HepG2 (cell line): ENCODE measurements around the gene PRKCZ. TPM values are rescaled to one million over a fixed set of nuclear protein-coding genes. Genes with fewer than 3 reads are reported as not detected.

Experiments
- BCL6 ChIP-seq: IDR thresholded peaks from 2 replicates; pipeline ENCODE4 v1.6.1; 2016; ENCODE audit warnings: missing genetic modification reagents, missing compliant biosample characterization
- CC2D1A ChIP-seq: sonication (generic); formaldehyde crosslinking; IDR thresholded peaks from 2 replicates; pipeline ENCODE4 v1.8.1; 2023; ENCODE audit warnings: mild to moderate bottlenecking, missing genetic modification reagents
- KLF6 ChIP-seq: IDR thresholded peaks from 2 replicates; pipeline ENCODE4 v1.8.0; 2016; ENCODE audit warnings: missing biosample characterization, missing genetic modification reagents
- NFATC3 ChIP-seq: sonication (generic); formaldehyde crosslinking; IDR thresholded peaks from 2 replicates; pipeline ENCODE4 v1.5.1; 2020; ENCODE audit warnings: mild to moderate bottlenecking, missing genetic modification reagents
- XRCC5 ChIP-seq: fragments of 200-400 bp; formaldehyde crosslinking; optimal IDR thresholded peaks from 2 replicates; pipeline ENCODE3; 2017; ENCODE audit warnings: mild to moderate bottlenecking, low read length
- ZBTB8A ChIP-seq: sonication (generic); formaldehyde crosslinking; IDR thresholded peaks from 2 replicates; pipeline ENCODE4 v1.4.0; 2020; ENCODE audit warnings: mild to moderate bottlenecking, low read depth, missing genetic modification reagents, borderline replicate concordance
- ZKSCAN1 ChIP-seq: fragments of 150-350 bp; IDR thresholded peaks from 2 replicates; pipeline ENCODE4 v1.6.1; 2014; ENCODE audit warnings: low read length
- ZNF337 ChIP-seq: sonication (generic); formaldehyde crosslinking; IDR thresholded peaks from 2 replicates; pipeline ENCODE4 v1.5.1; 2020; ENCODE audit warnings: missing genetic modification reagents, low read depth, mild to moderate bottlenecking, borderline replicate concordance
- ZNF431 ChIP-seq: sonication (generic); formaldehyde crosslinking; IDR thresholded peaks from 2 replicates; pipeline ENCODE4 v1.9.0; 2022; ENCODE audit warnings: missing genetic modification reagents, low read depth, mild to moderate bottlenecking, borderline replicate concordance
- polyA plus RNA-seq, 8 experiments: library from polyadenylated mRNA; depleted of rRNA in 3 of 8; stranded (reverse) in 7 of 8; unstranded in 1 of 8; fragments of >200 nt; fragmentation: Illumina TruSeq in 4 of 8; extraction: Trizol in 4 of 8; gene quantifications; 2 replicates each; pipeline versions ENCODE4 v1.2.1 to v1.2.3, GENCODE V29; 2011 to 2016; ENCODE audit warnings: low read depth in 4 of 8, missing spikeins in 1 of 8, mixed read lengths in 1 of 8; ENCODE audit not compliant: insufficient read depth in 1 of 8
- total RNA-seq, 5 experiments: library from RNA; depleted of rRNA; stranded (reverse); fragments of >200 nt; fragmentation: Illumina TruSeq; extraction: Trizol; gene quantifications; 2 replicates each; pipeline ENCODE4 v1.2.3, GENCODE V29; 2016; ENCODE audit warnings: low read depth in 1 of 5
- TF ChIP-seq, protein P1 (sequence below): sonication (generic); formaldehyde crosslinking; IDR thresholded peaks from 2 replicates; pipeline ENCODE4 v1.9.0; 2021; ENCODE audit warnings: mild to moderate bottlenecking, missing genetic modification reagents
- TF ChIP-seq, protein P2 (sequence below): sonication (generic); formaldehyde crosslinking; IDR thresholded peaks from 2 replicates; pipeline ENCODE4 v1.5.0; 2020; ENCODE audit warnings: missing genetic modification reagents, mild to moderate bottlenecking, borderline replicate concordance
- TF ChIP-seq, protein P3 (sequence below): sonication (generic); formaldehyde crosslinking; IDR thresholded peaks from 2 replicates; pipeline ENCODE4 v1.8.0; 2022; ENCODE audit warnings: missing genetic modification reagents, mild to moderate bottlenecking, borderline replicate concordance
- TF ChIP-seq, protein P4 (sequence below): sonication (generic); formaldehyde crosslinking; IDR thresholded peaks from one replicate; pipeline ENCODE4 v1.5.1; 2020; ENCODE audit warnings: mild to moderate bottlenecking, missing genetic modification reagents; ENCODE audit errors: not compliant biosample characterization

Gene PRKCZ
- total and polyA plus RNA-seq, 2 of the 13 experiments (the other 11 are each of a cell fraction or from before 2014, with no cell fraction given): 34.7 to 85.2 TPM

DNA sequence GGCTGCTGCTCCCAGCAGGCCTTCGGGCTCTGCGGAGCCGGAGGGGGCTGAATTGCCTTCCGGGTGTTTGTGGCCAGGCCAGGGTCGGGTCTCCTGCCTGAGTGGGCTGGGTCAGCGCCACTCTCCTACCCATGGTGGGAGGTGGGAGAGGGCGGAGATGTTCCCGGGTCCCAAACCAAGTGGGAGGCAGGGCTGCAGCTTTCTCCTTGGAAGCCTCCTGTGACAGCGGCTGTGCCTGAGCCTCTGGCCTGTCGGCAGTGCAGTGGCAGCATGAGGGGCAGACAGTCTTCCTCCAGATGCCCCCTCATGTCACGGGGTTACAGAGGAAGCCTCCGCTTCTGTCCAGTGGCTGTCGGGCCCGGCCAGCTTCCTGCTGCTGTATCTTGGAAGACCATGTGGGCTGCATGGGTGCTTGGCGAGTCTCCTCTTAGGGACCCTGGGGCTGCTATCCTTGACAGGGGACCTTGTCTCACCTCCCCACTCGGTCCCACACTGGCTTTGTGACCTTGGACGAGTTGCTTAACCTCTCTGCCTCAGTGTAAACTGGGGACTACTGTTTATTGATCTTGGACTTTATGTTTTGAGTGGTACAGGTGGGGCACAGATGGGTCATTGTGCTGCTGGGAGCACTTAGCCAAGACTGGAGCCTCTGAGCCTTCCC lies 182.2 kb downstream of the PRKCZ start (continued):
- no peak for TF ChIP-seq CC2D1A (CRISPR knock-in tag)
- TF ChIP-seq BCL6 (CRISPR knock-in tag): peak; percentile 92
- TF ChIP-seq, protein P1, sequence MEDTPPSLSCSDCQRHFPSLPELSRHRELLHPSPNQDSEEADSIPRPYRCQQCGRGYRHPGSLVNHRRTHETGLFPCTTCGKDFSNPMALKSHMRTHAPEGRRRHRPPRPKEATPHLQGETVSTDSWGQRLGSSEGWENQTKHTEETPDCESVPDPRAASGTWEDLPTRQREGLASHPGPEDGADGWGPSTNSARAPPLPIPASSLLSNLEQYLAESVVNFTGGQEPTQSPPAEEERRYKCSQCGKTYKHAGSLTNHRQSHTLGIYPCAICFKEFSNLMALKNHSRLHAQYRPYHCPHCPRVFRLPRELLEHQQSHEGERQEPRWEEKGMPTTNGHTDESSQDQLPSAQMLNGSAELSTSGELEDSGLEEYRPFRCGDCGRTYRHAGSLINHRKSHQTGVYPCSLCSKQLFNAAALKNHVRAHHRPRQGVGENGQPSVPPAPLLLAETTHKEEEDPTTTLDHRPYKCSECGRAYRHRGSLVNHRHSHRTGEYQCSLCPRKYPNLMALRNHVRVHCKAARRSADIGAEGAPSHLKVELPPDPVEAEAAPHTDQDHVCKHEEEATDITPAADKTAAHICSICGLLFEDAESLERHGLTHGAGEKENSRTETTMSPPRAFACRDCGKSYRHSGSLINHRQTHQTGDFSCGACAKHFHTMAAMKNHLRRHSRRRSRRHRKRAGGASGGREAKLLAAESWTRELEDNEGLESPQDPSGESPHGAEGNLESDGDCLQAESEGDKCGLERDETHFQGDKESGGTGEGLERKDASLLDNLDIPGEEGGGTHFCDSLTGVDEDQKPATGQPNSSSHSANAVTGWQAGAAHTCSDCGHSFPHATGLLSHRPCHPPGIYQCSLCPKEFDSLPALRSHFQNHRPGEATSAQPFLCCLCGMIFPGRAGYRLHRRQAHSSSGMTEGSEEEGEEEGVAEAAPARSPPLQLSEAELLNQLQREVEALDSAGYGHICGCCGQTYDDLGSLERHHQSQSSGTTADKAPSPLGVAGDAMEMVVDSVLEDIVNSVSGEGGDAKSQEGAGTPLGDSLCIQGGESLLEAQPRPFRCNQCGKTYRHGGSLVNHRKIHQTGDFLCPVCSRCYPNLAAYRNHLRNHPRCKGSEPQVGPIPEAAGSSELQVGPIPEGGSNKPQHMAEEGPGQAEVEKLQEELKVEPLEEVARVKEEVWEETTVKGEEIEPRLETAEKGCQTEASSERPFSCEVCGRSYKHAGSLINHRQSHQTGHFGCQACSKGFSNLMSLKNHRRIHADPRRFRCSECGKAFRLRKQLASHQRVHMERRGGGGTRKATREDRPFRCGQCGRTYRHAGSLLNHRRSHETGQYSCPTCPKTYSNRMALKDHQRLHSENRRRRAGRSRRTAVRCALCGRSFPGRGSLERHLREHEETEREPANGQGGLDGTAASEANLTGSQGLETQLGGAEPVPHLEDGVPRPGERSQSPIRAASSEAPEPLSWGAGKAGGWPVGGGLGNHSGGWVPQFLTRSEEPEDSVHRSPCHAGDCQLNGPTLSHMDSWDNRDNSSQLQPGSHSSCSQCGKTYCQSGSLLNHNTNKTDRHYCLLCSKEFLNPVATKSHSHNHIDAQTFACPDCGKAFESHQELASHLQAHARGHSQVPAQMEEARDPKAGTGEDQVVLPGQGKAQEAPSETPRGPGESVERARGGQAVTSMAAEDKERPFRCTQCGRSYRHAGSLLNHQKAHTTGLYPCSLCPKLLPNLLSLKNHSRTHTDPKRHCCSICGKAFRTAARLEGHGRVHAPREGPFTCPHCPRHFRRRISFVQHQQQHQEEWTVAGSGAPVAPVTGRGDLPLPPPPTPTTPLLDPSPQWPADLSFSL (CRISPR knock-in tag): no peak
- TF ChIP-seq, protein P2, sequence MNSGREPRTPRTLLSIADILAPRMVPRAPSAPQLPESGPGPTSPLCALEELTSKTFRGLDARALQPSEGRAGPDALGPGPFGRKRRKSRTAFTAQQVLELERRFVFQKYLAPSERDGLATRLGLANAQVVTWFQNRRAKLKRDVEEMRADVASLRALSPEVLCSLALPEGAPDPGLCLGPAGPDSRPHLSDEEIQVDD (CRISPR knock-in tag): no peak
- no peak for TF ChIP-seq ZBTB8A
- TF ChIP-seq ZNF431 (CRISPR knock-in tag): 0 out of 2 replicates have a peak, but pooled peaks have one; percentile 1
- no peak for TF ChIP-seq ZNF337 (CRISPR knock-in tag)
- no peak for TF ChIP-seq XRCC5
- TF ChIP-seq, protein P3, sequence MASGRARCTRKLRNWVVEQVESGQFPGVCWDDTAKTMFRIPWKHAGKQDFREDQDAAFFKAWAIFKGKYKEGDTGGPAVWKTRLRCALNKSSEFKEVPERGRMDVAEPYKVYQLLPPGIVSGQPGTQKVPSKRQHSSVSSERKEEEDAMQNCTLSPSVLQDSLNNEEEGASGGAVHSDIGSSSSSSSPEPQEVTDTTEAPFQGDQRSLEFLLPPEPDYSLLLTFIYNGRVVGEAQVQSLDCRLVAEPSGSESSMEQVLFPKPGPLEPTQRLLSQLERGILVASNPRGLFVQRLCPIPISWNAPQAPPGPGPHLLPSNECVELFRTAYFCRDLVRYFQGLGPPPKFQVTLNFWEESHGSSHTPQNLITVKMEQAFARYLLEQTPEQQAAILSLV: no peak
- TF ChIP-seq ZKSCAN1: no peak
- no peak for TF ChIP-seq NFATC3
- TF ChIP-seq, protein P4, sequence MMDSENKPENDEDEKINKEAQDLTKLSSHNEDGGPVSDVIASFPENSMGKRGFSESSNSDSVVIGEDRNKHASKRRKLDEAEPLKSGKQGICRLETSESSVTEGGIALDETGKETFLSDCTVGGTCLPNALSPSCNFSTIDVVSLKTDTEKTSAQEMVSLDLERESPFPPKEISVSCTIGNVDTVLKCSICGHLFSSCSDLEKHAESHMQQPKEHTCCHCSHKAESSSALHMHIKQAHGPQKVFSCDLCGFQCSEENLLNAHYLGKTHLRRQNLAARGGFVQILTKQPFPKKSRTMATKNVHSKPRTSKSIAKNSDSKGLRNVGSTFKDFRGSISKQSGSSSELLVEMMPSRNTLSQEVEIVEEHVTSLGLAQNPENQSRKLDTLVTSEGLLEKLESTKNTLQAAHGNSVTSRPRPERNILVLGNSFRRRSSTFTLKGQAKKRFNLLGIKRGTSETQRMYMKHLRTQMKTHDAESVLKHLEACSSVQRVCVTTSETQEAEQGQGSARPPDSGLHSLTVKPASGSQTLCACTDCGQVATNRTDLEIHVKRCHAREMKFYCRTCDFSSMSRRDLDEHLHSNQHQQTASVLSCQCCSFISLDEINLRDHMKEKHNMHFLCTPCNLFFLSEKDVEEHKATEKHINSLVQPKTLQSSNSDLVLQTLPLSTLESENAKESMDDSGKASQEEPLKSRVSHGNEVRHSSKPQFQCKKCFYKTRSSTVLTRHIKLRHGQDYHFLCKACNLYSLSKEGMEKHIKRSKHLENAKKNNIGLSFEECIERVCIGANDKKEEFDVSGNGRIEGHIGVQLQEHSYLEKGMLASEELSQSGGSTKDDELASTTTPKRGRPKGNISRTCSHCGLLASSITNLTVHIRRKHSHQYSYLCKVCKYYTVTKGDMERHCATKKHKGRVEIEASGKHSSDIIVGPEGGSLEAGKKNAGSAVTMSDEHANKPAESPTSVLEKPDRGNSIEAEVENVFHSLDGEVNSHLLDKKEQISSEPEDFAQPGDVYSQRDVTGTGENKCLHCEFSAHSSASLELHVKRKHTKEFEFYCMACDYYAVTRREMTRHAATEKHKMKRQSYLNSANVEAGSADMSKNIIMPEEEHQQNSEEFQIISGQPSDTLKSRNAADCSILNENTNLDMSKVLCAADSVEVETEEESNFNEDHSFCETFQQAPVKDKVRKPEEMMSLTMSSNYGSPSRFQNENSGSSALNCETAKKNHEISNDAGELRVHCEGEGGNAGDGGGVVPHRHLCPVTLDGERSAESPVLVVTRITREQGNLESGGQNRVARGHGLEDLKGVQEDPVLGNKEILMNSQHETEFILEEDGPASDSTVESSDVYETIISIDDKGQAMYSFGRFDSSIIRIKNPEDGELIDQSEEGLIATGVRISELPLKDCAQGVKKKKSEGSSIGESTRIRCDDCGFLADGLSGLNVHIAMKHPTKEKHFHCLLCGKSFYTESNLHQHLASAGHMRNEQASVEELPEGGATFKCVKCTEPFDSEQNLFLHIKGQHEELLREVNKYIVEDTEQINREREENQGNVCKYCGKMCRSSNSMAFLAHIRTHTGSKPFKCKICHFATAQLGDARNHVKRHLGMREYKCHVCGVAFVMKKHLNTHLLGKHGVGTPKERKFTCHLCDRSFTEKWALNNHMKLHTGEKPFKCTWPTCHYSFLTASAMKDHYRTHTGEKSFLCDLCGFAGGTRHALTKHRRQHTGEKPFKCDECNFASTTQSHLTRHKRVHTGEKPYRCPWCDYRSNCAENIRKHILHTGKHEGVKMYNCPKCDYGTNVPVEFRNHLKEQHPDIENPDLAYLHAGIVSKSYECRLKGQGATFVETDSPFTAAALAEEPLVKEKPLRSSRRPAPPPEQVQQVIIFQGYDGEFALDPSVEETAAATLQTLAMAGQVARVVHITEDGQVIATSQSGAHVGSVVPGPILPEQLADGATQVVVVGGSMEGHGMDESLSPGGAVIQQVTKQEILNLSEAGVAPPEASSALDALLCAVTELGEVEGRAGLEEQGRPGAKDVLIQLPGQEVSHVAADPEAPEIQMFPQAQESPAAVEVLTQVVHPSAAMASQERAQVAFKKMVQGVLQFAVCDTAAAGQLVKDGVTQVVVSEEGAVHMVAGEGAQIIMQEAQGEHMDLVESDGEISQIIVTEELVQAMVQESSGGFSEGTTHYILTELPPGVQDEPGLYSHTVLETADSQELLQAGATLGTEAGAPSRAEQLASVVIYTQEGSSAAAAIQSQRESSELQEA: peak; percentile 43
- no peak for TF ChIP-seq KLF6 (CRISPR knock-in tag)
